Nephron (organoid): Measurements from ENCODE around the gene SLC12A7.

Experiments used
- H3K27ac Mint-ChIP-seq, 3 experiments: 2 replicates each; pipeline ENCODE4 v1.8.0; 2020; ENCODE audit warnings: mixed read lengths in 3 of 3, mild to moderate bottlenecking in 2 of 3, moderate library complexity in 1 of 3
- H3K27me3 Mint-ChIP-seq: 2 replicates; pipeline ENCODE4 v1.8.0; 2021; ENCODE audit warnings: low read depth, mild to moderate bottlenecking, moderate library complexity, mixed read lengths
- H3K36me3 Mint-ChIP-seq: 2 replicates; pipeline ENCODE4 v1.8.0; 2020; ENCODE audit warnings: low read depth, mixed read lengths
- H3K4me1 Mint-ChIP-seq: 2 replicates; pipeline ENCODE4 v1.8.0; 2020; ENCODE audit warnings: mixed read lengths
- H3K4me3 Mint-ChIP-seq, 3 experiments: 2 replicates each; pipeline ENCODE4 v1.8.0; 2020; ENCODE audit warnings: mild to moderate bottlenecking in 3 of 3, mixed read lengths in 3 of 3, moderate library complexity in 2 of 3
- H3K9me3 Mint-ChIP-seq: 2 replicates; pipeline ENCODE4 v1.8.0; 2020; ENCODE audit warnings: mixed read lengths
- CTCF ChIP-seq, 3 experiments: fragments of 200-600 bp; sonication (generic); IDR thresholded peaks; one replicate each; pipeline ENCODE4 v1.5.0; 2021; ENCODE audit warnings: antibody characterized with exemption in 3 of 3; ENCODE audit not compliant: unreplicated experiment in 3 of 3

SLC12A7 gene

GRCh38 chr5:1094670-1095190 lies 17.1 kb downstream of the SLC12A7 start:
- H3K9me3 Mint-ChIP-seq: no peaks in the 10 kb centered on the region
- peaks cover 15% of the 10 kb centered on the region for H3K36me3 Mint-ChIP-seq
- peaks cover 53% of the 10 kb centered on the region for H3K4me1 Mint-ChIP-seq
- peak overlapping the region; percentile 30 to 45 (median 32) for H3K27ac Mint-ChIP-seq
- H3K27me3 Mint-ChIP-seq: peaks cover 8% of the 10 kb centered on the region
- no peak for TF ChIP-seq CTCF (IDR thresholded peaks at IDR 0.05; ENCODE audit: unreplicated experiment in 3 of 3)
- H3K4me3 Mint-ChIP-seq: peak overlapping the region in 1 of 3 experiments; percentile 43

- no peak overlapping the region for H3K27ac Mint-ChIP-seq
- peaks cover 8% of the 10 kb centered on the region for H3K27me3 Mint-ChIP-seq
- no peak overlapping the region for H3K4me3 Mint-ChIP-seq
- H3K36me3 Mint-ChIP-seq: peaks cover 19% of the 10 kb centered on the region
- H3K4me1 Mint-ChIP-seq: peaks cover 56% of the 10 kb centered on the region
- TF ChIP-seq CTCF (IDR thresholded peaks at IDR 0.05; ENCODE audit: unreplicated experiment in 3 of 3): no peak
- no peaks in the 10 kb centered on the region for H3K9me3 Mint-ChIP-seq
Measured at GRCh38 chr5:1093361-1093760, 18.5 kb downstream of the SLC12A7 start.

- Mint-ChIP-seq H3K27me3 (peaks cover 8% of the 10 kb centered on the region), H3K27ac (peak overlapping the region in 2 of 3 experiments; percentile 73 to 82), H3K36me3 (peaks cover 19% of the 10 kb centered on the region), H3K9me3 (no peaks in the 10 kb centered on the region), H3K4me3 (no peak overlapping the region), H3K4me1 (peaks cover 49% of the 10 kb centered on the region)
- TF ChIP-seq CTCF (IDR thresholded peaks at IDR 0.05; ENCODE audit: unreplicated experiment in 3 of 3): no peak
Measured at GRCh38 chr5:1092122-1092521, 19.7 kb downstream of the SLC12A7 start.

DNA sequence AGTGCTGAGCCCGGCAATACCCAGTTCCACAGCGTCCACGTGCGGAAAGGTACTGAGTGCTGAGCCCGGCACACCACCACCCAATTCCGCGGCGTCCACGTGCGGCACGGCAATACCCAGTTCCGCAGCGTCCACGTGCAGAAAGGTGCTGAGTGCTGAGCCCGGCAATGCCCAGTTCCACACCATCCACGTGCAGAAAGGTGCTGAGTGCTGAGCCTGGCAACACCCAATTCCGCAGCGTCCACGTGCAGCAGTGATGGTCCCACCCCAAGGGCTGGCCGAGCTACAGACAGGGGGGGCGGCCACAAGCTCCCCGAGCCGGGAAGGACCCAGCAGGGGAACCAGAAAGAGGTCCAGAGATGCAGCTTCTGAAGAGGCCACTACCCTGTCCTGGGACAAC lies 20.2 kb downstream of the SLC12A7 start:
- Mint-ChIP-seq H3K9me3 (no peaks in the 10 kb centered on the region), H3K27me3 (peaks cover 8% of the 10 kb centered on the region), H3K36me3 (peaks cover 19% of the 10 kb centered on the region), H3K4me3 (no peak overlapping the region), H3K4me1 (peaks cover 45% of the 10 kb centered on the region), H3K27ac (peak overlapping the region in 2 of 3 experiments; percentile 73 to 82)
- no peak for TF ChIP-seq CTCF (IDR thresholded peaks at IDR 0.05; ENCODE audit: unreplicated experiment in 3 of 3)

- no peak for TF ChIP-seq CTCF (IDR thresholded peaks at IDR 0.05; ENCODE audit: unreplicated experiment in 3 of 3)
- Mint-ChIP-seq H3K27ac (peak overlapping the region in 2 of 3 experiments; percentile 68 to 82), H3K4me1 (peaks cover 36% of the 10 kb centered on the region), H3K4me3 (no peak overlapping the region), H3K9me3 (no peaks in the 10 kb centered on the region), H3K27me3 (peaks cover 8% of the 10 kb centered on the region), H3K36me3 (peaks cover 21% of the 10 kb centered on the region)
Measured at GRCh38 chr5:1090538-1090937, 21.3 kb downstream of the SLC12A7 start.

GRCh38 chr5:1089621-1090040 lies 22.2 kb downstream of the SLC12A7 start:
- H3K27me3 Mint-ChIP-seq: peaks cover 6% of the 10 kb centered on the region
- peak overlapping the region in 1 of 3 experiments; percentile 65 for H3K4me3 Mint-ChIP-seq
- peaks cover 34% of the 10 kb centered on the region for H3K4me1 Mint-ChIP-seq
- peaks cover 21% of the 10 kb centered on the region for H3K36me3 Mint-ChIP-seq
- TF ChIP-seq CTCF (IDR thresholded peaks at IDR 0.05; ENCODE audit: unreplicated experiment in 3 of 3): no peak
- H3K9me3 Mint-ChIP-seq: no peaks in the 10 kb centered on the region
- peak overlapping the region; percentile 76 to 93 (median 82) for H3K27ac Mint-ChIP-seq
